ENCODE data around the gene SPEN.

DNA sequence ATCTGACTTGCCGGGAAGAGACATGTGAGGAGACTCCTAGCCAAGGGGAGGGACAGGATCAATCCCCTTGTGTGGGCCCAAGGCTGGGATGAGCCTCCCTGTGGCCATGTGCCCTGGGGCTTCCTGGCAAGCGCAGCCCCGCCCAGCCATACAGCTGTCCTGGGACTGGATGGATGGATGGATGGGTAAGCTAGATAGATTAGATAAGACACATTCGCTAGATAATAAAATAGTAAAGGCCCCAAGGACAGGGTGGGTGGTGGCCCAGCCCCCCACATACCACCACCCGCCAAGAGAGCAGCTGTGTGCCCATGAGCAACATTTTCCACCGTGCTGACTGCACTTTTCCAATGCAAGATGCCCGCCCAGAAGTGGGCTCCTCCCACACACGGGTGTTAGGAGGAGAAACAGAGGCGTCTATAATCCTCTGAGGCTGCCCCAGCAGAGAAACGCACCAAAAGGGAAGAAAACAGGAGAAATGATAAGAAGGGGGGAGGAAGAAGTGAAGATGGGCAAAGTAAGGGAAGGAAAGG, 103.3 kb downstream of the SPEN start:
- TF ChIP-seq, protein P1, sequence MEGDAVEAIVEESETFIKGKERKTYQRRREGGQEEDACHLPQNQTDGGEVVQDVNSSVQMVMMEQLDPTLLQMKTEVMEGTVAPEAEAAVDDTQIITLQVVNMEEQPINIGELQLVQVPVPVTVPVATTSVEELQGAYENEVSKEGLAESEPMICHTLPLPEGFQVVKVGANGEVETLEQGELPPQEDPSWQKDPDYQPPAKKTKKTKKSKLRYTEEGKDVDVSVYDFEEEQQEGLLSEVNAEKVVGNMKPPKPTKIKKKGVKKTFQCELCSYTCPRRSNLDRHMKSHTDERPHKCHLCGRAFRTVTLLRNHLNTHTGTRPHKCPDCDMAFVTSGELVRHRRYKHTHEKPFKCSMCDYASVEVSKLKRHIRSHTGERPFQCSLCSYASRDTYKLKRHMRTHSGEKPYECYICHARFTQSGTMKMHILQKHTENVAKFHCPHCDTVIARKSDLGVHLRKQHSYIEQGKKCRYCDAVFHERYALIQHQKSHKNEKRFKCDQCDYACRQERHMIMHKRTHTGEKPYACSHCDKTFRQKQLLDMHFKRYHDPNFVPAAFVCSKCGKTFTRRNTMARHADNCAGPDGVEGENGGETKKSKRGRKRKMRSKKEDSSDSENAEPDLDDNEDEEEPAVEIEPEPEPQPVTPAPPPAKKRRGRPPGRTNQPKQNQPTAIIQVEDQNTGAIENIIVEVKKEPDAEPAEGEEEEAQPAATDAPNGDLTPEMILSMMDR (IDR thresholded peaks at IDR 0.05) = no peak
- TF ChIP-seq POLR2A (IDR thresholded peaks at IDR 0.05) = no peak
